ENCODE data around the gene PIM3.

DNA sequence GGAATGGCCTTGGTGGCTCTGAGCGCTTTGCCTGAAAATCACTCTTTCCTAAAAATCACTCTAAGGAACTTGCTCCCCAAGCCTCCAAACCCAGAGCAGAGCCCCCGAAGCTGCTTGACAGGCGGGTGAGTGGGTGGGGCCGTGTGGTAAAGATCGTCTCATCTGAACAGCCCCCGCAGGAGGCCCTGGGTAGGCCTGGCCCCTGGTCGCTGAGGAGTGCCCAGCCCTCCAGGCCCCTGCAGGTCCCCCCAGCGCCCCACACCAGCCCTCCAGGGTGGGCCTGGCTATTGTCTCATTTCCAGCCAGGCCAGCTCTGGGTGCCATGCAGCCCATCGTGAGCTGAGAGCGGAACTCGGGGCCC lies 17.2 kb upstream of the PIM3 start:
- TF ChIP-seq FOSL1 (IDR thresholded peaks at IDR 0.05; ENCODE audit: insufficient read depth, low read depth, low read length) (no peak), SIX5 (IDR thresholded peaks at IDR 0.05; ENCODE audit: low read depth, low read length) (no peak)

All from H1 (cell line).